ENCODE measurements around the gene SDHB.
A peak's percentile ranks its signal among the peaks of the same experiment; 100 is the strongest.

SDHB gene

GRCh38 chr1:16986962-16987361, 66.9 kb downstream of the SDHB start:
- Histone ChIP-seq H3K27me3 (ENCODE audit: insufficient read depth, low read length) (no peaks in the 10 kb centered on the region), H2AFZ (ENCODE audit: low read length, unreplicated experiment) (no peak overlapping the region), H3K4me3 (ENCODE audit: low read depth, low read length) (no peak overlapping the region), H3K27ac (ENCODE audit: low read depth, low read length) (no peak overlapping the region), H3K4me1 (ENCODE audit: control insufficient read depth, insufficient read depth, low read length, unreplicated experiment) (peaks cover 10% of the 10 kb centered on the region), H3K79me2 (ENCODE audit: control insufficient read depth, insufficient read depth, low read length, unreplicated experiment) (no peaks in the 10 kb centered on the region), H3K36me3 (ENCODE audit: insufficient read depth, low read length) (no peaks in the 10 kb centered on the region)

GRCh38 chr1:16986560-16986959, 67.3 kb downstream of the SDHB start:
- H3K27me3 ChIP-seq (ENCODE audit: insufficient read depth, low read length), result no peaks in the 10 kb centered on the region
- H3K4me3 ChIP-seq (ENCODE audit: low read depth, low read length), result no peak overlapping the region
- H2AFZ ChIP-seq (ENCODE audit: low read length, unreplicated experiment), result no peak overlapping the region
- H3K4me1 ChIP-seq (ENCODE audit: control insufficient read depth, insufficient read depth, low read length, unreplicated experiment), result peaks cover 14% of the 10 kb centered on the region
- H3K27ac ChIP-seq (ENCODE audit: low read depth, low read length), result no peak overlapping the region
- no peaks in the 10 kb centered on the region for H3K36me3 ChIP-seq (ENCODE audit: insufficient read depth, low read length)
- no peaks in the 10 kb centered on the region for H3K79me2 ChIP-seq (ENCODE audit: control insufficient read depth, insufficient read depth, low read length, unreplicated experiment)

GRCh38 chr1:16986113-16986512, 67.7 kb downstream of the SDHB start:
- no peaks in the 10 kb centered on the region for H3K79me2 ChIP-seq (ENCODE audit: control insufficient read depth, insufficient read depth, low read length, unreplicated experiment)
- no peak overlapping the region for H3K27ac ChIP-seq (ENCODE audit: low read depth, low read length)

GRCh38 chr1:16984717-16985116, 69.1 kb downstream of the SDHB start:
- no peaks in the 10 kb centered on the region for H3K27me3 ChIP-seq (ENCODE audit: insufficient read depth, low read length)
- H2AFZ ChIP-seq (ENCODE audit: low read length, unreplicated experiment), result no peak overlapping the region
- H3K4me1 ChIP-seq (ENCODE audit: control insufficient read depth, insufficient read depth, low read length, unreplicated experiment), result peaks cover 21% of the 10 kb centered on the region
- no peak overlapping the region for H3K4me3 ChIP-seq (ENCODE audit: low read depth, low read length)
- peak overlapping the region; percentile 43 for H3K27ac ChIP-seq (ENCODE audit: low read depth, low read length)
- no peaks in the 10 kb centered on the region for H3K36me3 ChIP-seq (ENCODE audit: insufficient read depth, low read length)
- peaks cover 2% of the 10 kb centered on the region for H3K79me2 ChIP-seq (ENCODE audit: control insufficient read depth, insufficient read depth, low read length, unreplicated experiment)

More at GRCh38 chr1:16986113-16986512, 67.7 kb downstream of the SDHB start:
- Histone ChIP-seq H3K4me1 (ENCODE audit: control insufficient read depth, insufficient read depth, low read length, unreplicated experiment) (peaks cover 18% of the 10 kb centered on the region), H3K36me3 (ENCODE audit: insufficient read depth, low read length) (no peaks in the 10 kb centered on the region), H3K27me3 (ENCODE audit: insufficient read depth, low read length) (no peaks in the 10 kb centered on the region), H3K4me3 (ENCODE audit: low read depth, low read length) (no peak overlapping the region), H2AFZ (ENCODE audit: low read length, unreplicated experiment) (no peak overlapping the region)

- peaks cover 8% of the 10 kb centered on the region for H3K79me2 ChIP-seq (ENCODE audit: control insufficient read depth, insufficient read depth, low read length, unreplicated experiment)
- H3K36me3 ChIP-seq (ENCODE audit: insufficient read depth, low read length), result no peaks in the 10 kb centered on the region
- H3K4me3 ChIP-seq (ENCODE audit: low read depth, low read length), result no peak overlapping the region
- no peak overlapping the region for H3K27ac ChIP-seq (ENCODE audit: low read depth, low read length)
- H3K27me3 ChIP-seq (ENCODE audit: insufficient read depth, low read length), result no peaks in the 10 kb centered on the region
- no peak overlapping the region for H2AFZ ChIP-seq (ENCODE audit: low read length, unreplicated experiment)
- H3K4me1 ChIP-seq (ENCODE audit: control insufficient read depth, insufficient read depth, low read length, unreplicated experiment), result peaks cover 24% of the 10 kb centered on the region
Measured at GRCh38 chr1:16983649-16984048, 70.2 kb downstream of the SDHB start.

- no peak overlapping the region for H3K4me3 ChIP-seq (ENCODE audit: low read depth, low read length)
- H3K4me1 ChIP-seq (ENCODE audit: control insufficient read depth, insufficient read depth, low read length, unreplicated experiment), result peaks cover 24% of the 10 kb centered on the region
- H2AFZ ChIP-seq (ENCODE audit: low read length, unreplicated experiment), result no peak overlapping the region
- peaks cover 8% of the 10 kb centered on the region for H3K79me2 ChIP-seq (ENCODE audit: control insufficient read depth, insufficient read depth, low read length, unreplicated experiment)
- H3K36me3 ChIP-seq (ENCODE audit: insufficient read depth, low read length), result no peaks in the 10 kb centered on the region
- no peaks in the 10 kb centered on the region for H3K27me3 ChIP-seq (ENCODE audit: insufficient read depth, low read length)
- no peak overlapping the region for H3K27ac ChIP-seq (ENCODE audit: low read depth, low read length)
Measured at GRCh38 chr1:16982902-16983301, 70.9 kb downstream of the SDHB start.

- H3K27ac ChIP-seq (ENCODE audit: low read depth, low read length), result peak overlapping the region; percentile 88
- H3K27me3 ChIP-seq (ENCODE audit: insufficient read depth, low read length), result no peaks in the 10 kb centered on the region
- peak overlapping the region; percentile 78; the same call in 1 of the 2 replicates for H3K4me3 ChIP-seq (ENCODE audit: low read depth, low read length)
- peaks cover 24% of the 10 kb centered on the region for H3K4me1 ChIP-seq (ENCODE audit: control insufficient read depth, insufficient read depth, low read length, unreplicated experiment)
- H3K36me3 ChIP-seq (ENCODE audit: insufficient read depth, low read length), result no peaks in the 10 kb centered on the region
- peaks cover 8% of the 10 kb centered on the region for H3K79me2 ChIP-seq (ENCODE audit: control insufficient read depth, insufficient read depth, low read length, unreplicated experiment)
- H2AFZ ChIP-seq (ENCODE audit: low read length, unreplicated experiment), result no peak overlapping the region
Measured at GRCh38 chr1:16981269-16981849, 72.5 kb downstream of the SDHB start.

GRCh38 chr1:16980473-16981268, 73.2 kb downstream of the SDHB start, which contains the start of gene MFAP2:
MFAP2 (minus strand) TSS chr1:16980620; CDS start chr1:16978273, 2,347 bp downstream.
- H2AFZ ChIP-seq (ENCODE audit: low read length, unreplicated experiment), result peak within 1 kb of the TSS; percentile 11
- peaks cover 8% of the 10 kb centered on the region for H3K79me2 ChIP-seq (ENCODE audit: control insufficient read depth, insufficient read depth, low read length, unreplicated experiment)
- no peaks in the 10 kb centered on the region for H3K27me3 ChIP-seq (ENCODE audit: insufficient read depth, low read length)
- peak within 1 kb of the TSS; percentile 88 for H3K27ac ChIP-seq (ENCODE audit: low read depth, low read length)
- peak within 1 kb of the TSS; percentile 78 for H3K4me3 ChIP-seq (ENCODE audit: low read depth, low read length)
- peaks cover 24% of the 10 kb centered on the region for H3K4me1 ChIP-seq (ENCODE audit: control insufficient read depth, insufficient read depth, low read length, unreplicated experiment)
- H3K36me3 ChIP-seq (ENCODE audit: insufficient read depth, low read length), result no peaks in the 10 kb centered on the region

- peaks cover 8% of the 10 kb centered on the region for H3K79me2 ChIP-seq (ENCODE audit: control insufficient read depth, insufficient read depth, low read length, unreplicated experiment)
- peaks cover 21% of the 10 kb centered on the region for H3K4me1 ChIP-seq (ENCODE audit: control insufficient read depth, insufficient read depth, low read length, unreplicated experiment)
- peak overlapping the region; percentile 78 for H3K4me3 ChIP-seq (ENCODE audit: low read depth, low read length)
- no peaks in the 10 kb centered on the region for H3K36me3 ChIP-seq (ENCODE audit: insufficient read depth, low read length)
- no peaks in the 10 kb centered on the region for H3K27me3 ChIP-seq (ENCODE audit: insufficient read depth, low read length)
- no peak overlapping the region for H2AFZ ChIP-seq (ENCODE audit: low read length, unreplicated experiment)
- H3K27ac ChIP-seq (ENCODE audit: low read depth, low read length), result peak overlapping the region; percentile 26; the same call in 1 of the 2 replicates
Measured at GRCh38 chr1:16979475-16980327, 74.1 kb downstream of the SDHB start.
